Medulla oblongata (tissue), 1 donor: ENCODE results near the gene POLR1D.

Source experiments
- DNase-seq: peaks from one replicate; pipeline ENCODE4 v3.0.0-alpha.2; 2015; ENCODE audit errors: extremely low spot score

The POLR1D gene

DNA sequence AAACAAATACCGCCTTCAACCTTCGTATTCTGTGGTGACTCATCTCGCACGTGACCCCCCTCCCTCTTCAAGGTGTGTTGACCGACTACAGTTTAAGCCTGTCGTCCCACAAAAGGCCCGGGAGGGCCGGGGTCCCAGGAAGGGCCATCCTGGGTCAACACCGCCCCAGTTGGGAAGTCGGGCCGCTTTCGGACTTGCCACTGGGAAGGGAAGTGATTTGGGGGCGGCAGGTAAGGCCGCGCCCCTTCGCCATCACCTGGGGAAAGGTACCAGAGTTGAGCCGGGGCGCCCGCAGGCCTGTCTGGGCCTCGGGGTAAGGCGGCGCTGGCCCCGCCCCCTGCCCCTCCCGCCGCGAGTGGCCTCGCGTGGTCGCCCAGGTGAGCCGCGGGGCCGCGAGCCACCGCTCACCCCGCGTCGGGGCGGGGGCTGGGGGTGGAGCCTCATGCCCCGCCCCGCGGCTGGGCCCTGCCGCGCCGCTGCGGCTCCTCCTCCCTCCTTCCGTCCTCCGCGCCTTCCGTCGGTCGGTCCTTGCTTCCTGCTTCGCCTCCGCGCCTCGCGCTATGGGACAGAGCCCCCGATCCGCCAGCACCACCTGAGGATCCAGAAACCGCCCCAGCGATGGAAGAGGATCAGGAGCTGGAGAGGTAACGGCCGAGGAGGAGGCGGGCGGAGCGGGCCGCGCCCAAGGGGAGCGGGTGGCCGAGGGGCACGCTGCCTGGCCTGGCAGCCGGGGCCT lies at the start of gene POLR1D:
POLR1D (plus strand) TSS at position 527 of the 736 bp plus-strand sequence; CDS start at position 619, 92 bp downstream.
- DNase-seq: peak; percentile 88

DNA sequence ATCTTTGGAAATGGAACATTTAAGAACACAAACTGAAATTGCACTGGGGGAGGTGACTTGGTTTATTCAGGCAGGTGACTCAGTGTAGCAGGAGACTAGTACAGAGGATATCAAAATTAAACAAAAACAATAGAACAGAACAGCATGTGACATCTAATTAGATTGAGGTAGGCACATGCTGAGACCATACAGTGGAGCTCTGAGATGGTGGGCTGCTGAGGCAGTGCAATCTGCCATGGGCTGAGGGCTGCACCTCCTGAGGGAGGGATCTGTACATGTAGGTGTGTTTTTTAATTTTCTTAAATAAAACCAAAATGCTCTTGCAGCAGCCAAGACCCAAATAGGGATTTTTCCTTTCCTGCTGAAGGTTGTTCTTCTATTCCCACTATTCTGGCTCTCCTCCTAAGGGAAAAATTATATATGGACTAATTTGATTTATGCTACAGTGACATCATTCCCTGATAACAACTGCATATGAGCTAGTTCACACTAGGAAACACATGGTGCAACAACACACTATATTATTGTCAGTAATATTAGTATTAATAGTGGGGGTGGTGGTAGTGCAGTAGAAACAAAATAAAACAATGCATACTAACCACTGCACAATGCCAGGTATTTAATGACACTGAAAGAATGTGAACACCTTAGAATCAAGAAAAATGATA lies 49.3 kb upstream of the POLR1D start:
- DNase-seq: no peak

DNA sequence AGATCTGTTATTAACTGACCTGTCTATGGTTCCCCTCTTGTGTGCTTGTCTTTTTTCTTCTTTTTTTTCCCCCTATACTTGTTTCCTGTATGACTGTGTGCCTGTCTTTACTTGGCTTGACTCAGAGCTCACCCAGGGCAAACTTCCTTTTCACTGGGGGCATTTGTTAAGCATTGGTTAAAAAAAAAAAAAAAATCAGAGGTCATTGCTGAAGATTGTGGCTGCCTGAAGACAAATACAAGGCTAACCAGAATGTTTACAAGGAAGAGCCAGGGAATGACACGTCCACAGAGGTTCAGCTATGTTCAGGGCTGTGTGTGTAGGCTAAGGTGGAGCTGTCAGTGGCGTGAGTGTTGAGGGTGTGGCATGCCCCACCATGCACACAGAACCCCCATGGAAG lies 48.4 kb upstream of the POLR1D start:
- DNase-seq: no peak

GRCh38 chr13:27574661-27575060 lies 47.0 kb upstream of the POLR1D start:
- no peak for DNase-seq

DNA sequence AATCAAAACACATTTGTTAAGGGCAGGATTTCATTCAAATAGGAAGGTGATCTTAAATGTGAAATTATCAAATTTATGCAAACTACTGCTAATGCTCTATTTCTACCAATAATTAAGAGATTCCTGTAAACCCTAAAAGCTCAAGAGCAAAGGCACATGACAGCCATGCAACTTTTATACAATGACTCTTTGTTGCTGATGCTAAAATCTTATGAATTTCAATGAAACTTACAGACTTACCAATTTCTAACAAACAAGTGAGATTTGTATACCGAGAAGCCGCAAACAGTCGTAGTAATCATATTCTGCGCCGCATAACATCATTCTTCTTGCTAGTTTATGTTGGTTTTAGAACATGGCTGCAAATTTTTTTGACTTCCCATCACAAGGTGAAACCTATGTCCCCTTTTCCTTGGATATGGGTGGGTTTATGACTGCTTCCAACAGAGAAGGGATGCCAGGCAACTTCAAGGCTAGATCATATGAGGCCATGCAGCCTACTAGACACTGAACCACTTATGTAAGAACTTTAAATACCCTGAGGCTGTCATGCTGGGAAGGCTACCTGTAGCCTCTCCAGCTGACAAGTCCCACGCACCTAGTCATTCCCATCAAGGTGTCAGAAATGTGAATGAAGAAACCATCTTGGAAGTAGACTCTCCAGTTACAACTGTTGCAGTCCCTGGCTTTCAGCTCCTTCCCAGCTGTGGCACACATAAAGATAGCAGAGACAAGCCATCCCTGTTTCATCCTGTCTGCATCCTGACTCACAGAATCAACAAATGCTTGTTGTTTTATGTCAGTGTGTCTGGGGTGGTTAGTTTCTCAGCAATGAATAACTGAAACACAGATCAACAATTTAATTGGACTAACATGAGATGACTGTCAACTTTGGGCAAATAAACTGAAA lies 43.3 kb upstream of the POLR1D start:
- peak; percentile 53 for DNase-seq

DNA sequence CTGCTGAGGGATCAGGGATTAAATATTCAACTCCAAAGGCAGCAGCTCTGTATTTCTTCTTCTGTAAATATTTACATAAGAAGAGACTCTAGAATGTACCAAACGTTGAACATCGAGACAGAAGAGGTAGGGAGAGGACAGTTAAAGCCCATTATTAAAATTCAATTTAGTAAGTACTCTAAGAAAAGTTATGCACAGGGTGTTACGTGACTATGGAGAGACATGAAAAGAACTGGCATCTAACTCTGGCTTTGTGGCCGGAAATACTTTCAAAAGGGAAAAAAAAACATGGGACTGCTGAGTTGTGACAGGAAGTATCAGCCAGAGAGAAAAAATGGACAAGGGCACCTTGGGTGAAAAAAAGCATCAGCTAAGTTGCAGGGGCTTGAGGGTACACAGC lies 38.0 kb upstream of the POLR1D start:
- DNase-seq: no peak

GRCh38 chr13:27587095-27587746 lies 34.5 kb upstream of the POLR1D start:
- no peak for DNase-seq

GRCh38 chr13:27588405-27588804 lies 33.3 kb upstream of the POLR1D start:
- DNase-seq: no peak

DNA sequence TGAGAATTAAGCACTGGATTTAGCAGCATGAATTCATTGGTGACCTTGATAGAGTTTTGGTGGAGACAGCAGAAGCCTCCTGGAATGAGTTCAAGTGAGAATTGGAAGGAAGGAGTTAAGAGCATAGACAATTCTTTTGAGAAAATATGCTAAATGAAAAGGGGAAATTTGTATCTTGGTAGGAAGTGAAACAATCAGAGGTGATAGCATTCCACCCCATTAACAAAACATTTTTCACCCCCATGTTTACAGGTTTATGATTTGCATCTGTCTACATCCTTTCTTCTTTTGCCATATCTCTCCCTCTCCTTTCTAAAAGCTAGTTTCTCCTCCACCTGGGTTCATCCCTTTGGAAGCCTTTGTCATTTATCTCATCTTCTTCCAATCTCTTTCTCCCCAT lies 28.8 kb upstream of the POLR1D start:
- no peak for DNase-seq

GRCh38 chr13:27593267-27593666 lies 28.4 kb upstream of the POLR1D start:
- DNase-seq: no peak

DNA sequence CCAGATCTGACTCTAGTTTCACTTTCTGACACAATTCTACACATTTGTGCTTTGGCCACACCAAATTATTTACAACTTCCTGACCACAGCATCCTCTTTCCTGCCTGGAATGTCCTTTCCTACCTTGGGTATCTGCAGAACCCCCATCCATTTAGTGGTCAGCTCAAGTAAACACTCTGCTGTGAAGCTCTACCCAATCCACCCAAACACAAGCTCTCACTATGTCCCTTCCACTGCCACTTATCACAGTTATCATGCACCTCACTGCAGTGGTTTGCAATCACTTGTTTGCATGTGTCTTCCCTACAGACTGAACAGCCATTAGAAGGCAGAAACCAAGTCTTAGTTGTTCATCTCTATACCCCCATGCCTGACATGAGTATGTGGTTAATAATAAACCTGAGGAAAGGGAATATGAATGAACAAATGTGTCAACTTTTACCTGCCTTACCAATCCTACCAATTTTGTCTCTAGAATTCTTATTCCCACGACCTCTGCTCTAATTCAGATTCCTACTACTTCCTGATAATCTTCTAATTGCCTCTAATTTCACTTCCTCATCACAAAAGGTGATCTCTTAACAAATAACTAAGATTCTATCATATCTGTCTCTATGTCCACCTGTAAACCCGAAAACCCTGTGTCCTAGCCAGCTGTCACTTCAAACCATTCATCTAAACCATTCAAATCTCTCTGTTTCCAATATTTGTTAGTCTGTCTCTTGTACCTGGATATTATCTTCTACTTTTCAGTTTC lies 26.5 kb upstream of the POLR1D start:
- no peak for DNase-seq

DNA sequence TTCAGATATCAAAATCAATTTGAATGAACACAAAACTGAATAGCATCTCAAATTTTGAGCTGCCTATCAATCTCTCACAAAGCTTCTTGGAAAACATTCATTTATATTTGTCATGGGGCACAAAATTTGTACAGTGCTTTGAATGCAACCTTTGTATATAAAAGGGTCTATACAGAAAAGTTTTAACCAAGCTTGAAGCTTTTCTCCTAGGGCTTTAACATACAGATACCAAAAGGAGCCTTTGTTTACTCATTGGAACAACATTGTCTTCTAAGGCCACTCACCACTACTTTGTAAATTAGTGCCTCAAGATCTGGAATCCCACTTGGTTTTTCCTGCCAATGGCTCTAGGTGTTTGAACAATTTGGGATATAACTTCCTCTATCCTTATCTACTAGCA lies 22.6 kb upstream of the POLR1D start:
- DNase-seq: no peak

DNA sequence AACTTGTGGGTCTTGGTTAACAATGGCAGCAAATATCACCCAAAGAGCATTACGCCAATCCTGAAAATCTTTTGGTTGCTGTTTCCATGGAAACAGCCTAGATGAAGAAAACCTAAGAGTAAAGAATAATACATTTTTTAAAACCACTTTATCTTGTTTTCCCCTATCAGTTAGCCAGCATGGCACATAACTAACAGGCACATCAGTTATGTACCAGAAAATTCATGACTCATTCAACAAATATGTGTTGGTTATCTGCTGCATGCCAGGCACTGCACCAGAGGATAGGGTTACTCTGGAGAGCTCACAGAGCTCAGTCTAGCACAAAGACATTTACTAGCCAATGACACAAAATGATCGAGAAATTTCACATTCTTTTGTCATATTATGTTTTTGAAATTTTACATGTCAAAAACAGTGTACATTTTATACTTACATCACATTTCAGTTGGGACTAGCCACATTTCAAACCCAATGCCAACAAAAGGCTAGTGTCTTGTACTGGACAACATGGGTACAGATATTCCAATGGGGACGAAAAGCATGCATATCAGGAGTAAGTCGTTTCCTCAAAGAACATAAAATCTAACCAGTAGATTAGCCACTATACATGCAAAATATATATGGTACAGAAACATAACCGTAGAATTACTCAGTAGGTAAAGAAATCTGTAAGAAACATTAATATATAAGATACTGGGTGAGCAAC lies 21.7 kb upstream of the POLR1D start:
- no peak for DNase-seq

DNA sequence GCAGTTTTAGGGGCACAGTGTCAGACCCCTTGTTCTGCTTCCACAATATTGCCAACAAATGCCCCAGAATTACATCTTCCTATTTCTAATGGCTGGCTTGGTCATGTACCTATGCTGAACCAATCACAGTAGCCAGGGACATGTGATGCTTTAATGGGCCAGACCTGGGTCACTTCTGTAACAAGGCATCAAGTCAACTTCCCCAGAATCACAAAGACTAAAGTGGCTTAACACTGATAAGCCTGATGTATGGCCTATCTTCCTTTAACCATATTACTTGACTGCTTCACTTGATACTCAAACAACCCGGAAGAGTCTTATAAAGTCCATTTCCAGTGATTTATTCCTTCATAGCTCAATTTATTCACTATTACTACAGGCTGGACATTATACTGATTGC lies 21.0 kb upstream of the POLR1D start:
- DNase-seq: no peak

GRCh38 chr13:27601208-27601607 lies 20.5 kb upstream of the POLR1D start:
- no peak for DNase-seq

- no peak for DNase-seq
Observed at GRCh38 chr13:27601803-27602202, 19.9 kb upstream of the POLR1D start.

- DNase-seq: no peak
Observed at GRCh38 chr13:27605099-27605498, 16.6 kb upstream of the POLR1D start.

DNA sequence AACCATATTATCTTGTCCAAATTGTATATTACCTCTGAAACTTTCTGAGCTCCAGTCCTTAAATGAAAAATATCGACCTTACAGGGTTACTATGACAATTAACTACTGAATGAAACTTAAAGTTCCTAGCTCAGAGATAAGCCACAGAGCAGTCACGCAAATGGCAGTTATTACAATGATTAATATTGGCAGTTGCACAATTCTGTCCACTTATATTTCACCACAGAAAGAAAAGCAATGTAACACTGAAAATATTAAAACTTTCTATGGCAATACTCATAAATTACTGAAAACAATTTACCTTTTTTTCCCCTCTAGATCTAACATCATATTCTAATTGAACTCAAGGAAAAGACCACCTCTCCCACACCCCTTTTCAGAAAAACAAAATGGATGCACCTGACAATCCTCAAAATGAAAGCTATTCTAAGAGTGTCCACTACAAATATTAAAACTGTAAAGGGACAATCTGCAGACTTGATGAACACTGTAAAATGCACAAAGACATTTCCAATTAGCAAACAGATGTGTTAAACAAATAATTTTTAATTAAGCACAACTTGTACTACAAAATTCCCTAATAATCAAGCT lies 16.0 kb upstream of the POLR1D start:
- no peak for DNase-seq

DNA sequence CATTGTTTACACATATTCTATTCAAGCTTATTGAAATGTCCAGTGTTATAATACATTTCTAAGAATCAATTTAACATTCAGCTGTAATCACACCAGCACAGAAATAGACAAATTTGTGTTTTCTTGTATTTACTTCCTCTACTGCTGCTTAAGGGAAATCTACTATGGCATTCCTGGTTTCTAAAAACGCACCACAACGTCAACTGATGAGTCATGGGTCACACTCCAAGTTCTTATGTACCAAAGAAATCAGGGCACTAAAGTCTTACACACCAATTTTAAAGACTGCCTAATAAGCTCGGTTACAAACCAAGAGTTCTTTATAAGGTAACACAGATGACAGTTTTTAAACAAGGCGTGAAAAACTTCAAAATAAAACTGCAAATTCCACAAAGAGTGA lies 14.6 kb upstream of the POLR1D start:
- DNase-seq: no peak

- no peak for DNase-seq
Observed at GRCh38 chr13:27613628-27614027, 8.1 kb upstream of the POLR1D start.
